MCF 10A (cell line): Measurements from ENCODE around the gene CTCFL. TPM values are rescaled to one million over a fixed set of nuclear protein-coding genes. Genes with fewer than 3 reads are reported as not detected.

Source experiments
- BruUV-seq: library from RNA; stranded (reverse); fragments of 400-500 nt; replicated peaks from 2 replicates; lab custom pipeline; 2021; lab: Mats Ljungman, UMichigan
- CTCF ChIA-PET: fragments of 300-600 bp; sonication (Branson Sonifier 250); formaldehyde crosslinking; extraction: SDS; loops from one replicate; lab custom pipeline; 2021; ENCODE audit warnings: antibody characterized with exemption, inconsistent platforms; lab: Yijun Ruan, JAX
- POLR2A ChIA-PET: fragments of 300-600, 350-650 bp; sonication (Branson Sonifier 250); formaldehyde crosslinking; extraction: SDS; loops from one replicate; lab custom pipeline; 2020; ENCODE audit warnings: antibody characterized with exemption, inconsistent platforms; lab: Yijun Ruan, JAX
- DNase-seq: peaks from one replicate; pipeline ENCODE4 v3.0.0-alpha.2; 2018; ENCODE audit not compliant: unreplicated experiment
- H3K27ac Mint-ChIP-seq: one replicate; pipeline ENCODE4 v1.8.0; 2022; ENCODE audit warnings: mild to moderate bottlenecking, low read depth, mixed read lengths; ENCODE audit not compliant: unreplicated experiment
- H3K27me3 Mint-ChIP-seq: one replicate; pipeline ENCODE4 v1.8.0; 2022; ENCODE audit warnings: mixed read lengths; ENCODE audit not compliant: insufficient read depth, unreplicated experiment
- H3K36me3 Mint-ChIP-seq: one replicate; pipeline ENCODE4 v1.8.0; 2022; ENCODE audit warnings: mild to moderate bottlenecking, moderate library complexity, mixed read lengths; ENCODE audit not compliant: insufficient read depth, unreplicated experiment
- H3K4me1 Mint-ChIP-seq: one replicate; pipeline ENCODE4 v1.8.0; 2022; ENCODE audit warnings: mixed read lengths; ENCODE audit not compliant: insufficient read depth, unreplicated experiment
- H3K4me3 Mint-ChIP-seq: one replicate; pipeline ENCODE4 v1.8.0; 2022; ENCODE audit warnings: mild to moderate bottlenecking, moderate library complexity, mixed read lengths; ENCODE audit not compliant: unreplicated experiment
- H3K9me3 Mint-ChIP-seq: one replicate; pipeline ENCODE4 v1.8.0; 2022; ENCODE audit warnings: mixed read lengths; ENCODE audit not compliant: unreplicated experiment
- CTCF ChIP-seq: fragments of 200-600 bp; IDR thresholded peaks from one replicate; pipeline ENCODE4 v1.8.0; 2022; ENCODE audit warnings: antibody characterized with exemption, mild to moderate bottlenecking; ENCODE audit not compliant: unreplicated experiment
- intact Hi-C: fragments of 100-400 bp; cut with micrococcal nuclease; formaldehyde crosslinking; loops from 2 replicates; pipeline ENCODE4 v1.14.1; 2022
- total RNA-seq: library from RNA; stranded (reverse); gene quantifications from 2 replicates; pipeline ENCODE4 v1.2.3, GENCODE V29; 2022

Gene CTCFL
- total RNA-seq, 1 experiment from 2014 or later: not detected

GRCh38 chr20:57505979-57506378 is 19.0 kb downstream of the CTCFL start:
- Mint-ChIP-seq H3K4me3 (no peak overlapping the region), H3K27ac (no peak overlapping the region), H3K9me3 (no peaks in the 10 kb centered on the region), H3K36me3 (no peaks in the 10 kb centered on the region), H3K27me3 (peaks cover 49% of the 10 kb centered on the region), H3K4me1 (no peaks in the 10 kb centered on the region)
- ChIA-PET POLR2A (no interaction called here), CTCF (interaction anchor here (1.1 to 9.7 kb wide), 5 partner anchors 8 to 116 kb away, joined by 3 to 131 read pairs (median 3); no protein-coding TSS in a partner anchor)
- no peak for TF ChIP-seq CTCF
- no peak for DNase-seq
- no TSS peak for BruUV-seq
- intact Hi-C loops: no loop called here

- no peak overlapping the region for H3K27ac Mint-ChIP-seq
- ChIA-PET CTCF (interaction anchor here (0.7 to 9.7 kb wide), 6 partner anchors 9 to 706 kb away, joined by 3 to 131 read pairs (median 4); no protein-coding TSS in a partner anchor), POLR2A (interaction anchor here (0.7 kb wide), 1 partner anchor 9 kb away, joined by 4 read pairs; no protein-coding TSS in a partner anchor)
- no TSS peak for BruUV-seq
- no peak overlapping the region for H3K4me3 Mint-ChIP-seq
- no peaks in the 10 kb centered on the region for H3K36me3 Mint-ChIP-seq
- peaks cover 46% of the 10 kb centered on the region for H3K27me3 Mint-ChIP-seq
- intact Hi-C loops: no loop called here
- no peaks in the 10 kb centered on the region for H3K4me1 Mint-ChIP-seq
- no peaks in the 10 kb centered on the region for H3K9me3 Mint-ChIP-seq
- DNase-seq: no peak
- no peak for TF ChIP-seq CTCF
Observed at GRCh38 chr20:57504411-57504810, 20.5 kb downstream of the CTCFL start.

GRCh38 chr20:57503035-57503658 is 21.8 kb downstream of the CTCFL start:
- BruUV-seq: no TSS peak
- DNase-seq: no peak
- Mint-ChIP-seq H3K36me3 (no peaks in the 10 kb centered on the region), H3K27me3 (peaks cover 41% of the 10 kb centered on the region), H3K9me3 (no peaks in the 10 kb centered on the region), H3K4me1 (no peaks in the 10 kb centered on the region), H3K27ac (no peak overlapping the region), H3K4me3 (no peak overlapping the region)
- POLR2A ChIA-PET: no interaction called here
- intact Hi-C loops: no loop called here
- TF ChIP-seq CTCF: no peak
- CTCF ChIA-PET: interaction anchor here (1.1 to 2.0 kb wide), 3 partner anchors 10 to 171 kb away, joined by 4 to 11 read pairs (median 7); no protein-coding TSS in a partner anchor

GRCh38 chr20:57502336-57502700 is 22.6 kb downstream of the CTCFL start:
- no peaks in the 10 kb centered on the region for H3K36me3 Mint-ChIP-seq
- CTCF ChIA-PET: interaction anchor here (0.5 to 2.0 kb wide), 7 partner anchors 11 to 197 kb away, joined by 3 to 11 read pairs (median 4); no protein-coding TSS in a partner anchor
- TF ChIP-seq CTCF: no peak
- no peak for DNase-seq
- no peak overlapping the region for H3K4me3 Mint-ChIP-seq
- peaks cover 47% of the 10 kb centered on the region for H3K27me3 Mint-ChIP-seq
- H3K9me3 Mint-ChIP-seq: no peaks in the 10 kb centered on the region
- no TSS peak for BruUV-seq
- no peaks in the 10 kb centered on the region for H3K4me1 Mint-ChIP-seq
- intact Hi-C loops: no loop called here
- POLR2A ChIA-PET: no interaction called here
- H3K27ac Mint-ChIP-seq: no peak overlapping the region
